Muscle of leg (tissue), 11 donors: ENCODE results near the gene STKLD1. TPM values are rescaled to one million over a fixed set of nuclear protein-coding genes. Genes with fewer than 3 reads are reported as not detected.

Source experiments
- DNase-seq: peaks from one replicate; pipeline ENCODE4 v3.0.0; 2013
- H3K27ac ChIP-seq: one replicate; pipeline ENCODE4 v1.5.1; 2013; ENCODE audit warnings: mild to moderate bottlenecking, low read length, control low read depth
- H3K27me3 ChIP-seq: one replicate; pipeline ENCODE4 v1.6.1; 2013; ENCODE audit warnings: low read length; ENCODE audit not compliant: control insufficient read depth, insufficient read depth
- H3K36me3 ChIP-seq: one replicate; pipeline ENCODE4 v1.6.1; 2013; ENCODE audit warnings: low read length; ENCODE audit not compliant: control insufficient read depth, insufficient read depth
- H3K4me1 ChIP-seq: one replicate; pipeline ENCODE4 v1.6.1; 2013; ENCODE audit warnings: low read length; ENCODE audit not compliant: control insufficient read depth, insufficient read depth
- H3K4me3 ChIP-seq: one replicate; pipeline ENCODE4 v1.5.1; 2013; ENCODE audit warnings: low read length, control low read depth
- H3K9me3 ChIP-seq: replicated peaks from 2 replicates; pipeline ENCODE4 v1.6.1; 2013; ENCODE audit warnings: low read depth, low read length; ENCODE audit not compliant: control insufficient read depth
- WGBS: methylation state at CpG from one replicate; pipeline ENCODE4 v1.1.5; 2013; ENCODE audit warnings: missing lambda C conversion rate; ENCODE audit not compliant: insufficient coverage; 5-methylcytosine and 5-hydroxymethylcytosine counted together
- polyA plus RNA-seq, 8 donors: library from polyadenylated mRNA; unstranded; fragments of 120-200 nt; gene quantifications; one replicate each; pipeline versions ENCODE4 v1.2.1 to v1.2.3, GENCODE V29; 2013; ENCODE audit warnings: inconsistent platforms in 1 of 8, low replicate concordance in 1 of 8; ENCODE audit not compliant: insufficient read length in 8 of 8, insufficient read depth in 1 of 8
- total RNA-seq: library from RNA; stranded (reverse); fragments of 120-200 nt; gene quantifications from one replicate; pipeline ENCODE4 v1.2.4, GENCODE V29; 2013

STKLD1 gene
- total and polyA plus RNA-seq, 9 donors = 1.1 to 2.3 (median 1.8) TPM

- Histone ChIP-seq H3K4me3 (no peak overlapping the region), H3K27me3 (no peaks in the 10 kb centered on the region), H3K27ac (peak overlapping the region; percentile 13), H3K36me3 (peaks cover 75% of the 10 kb centered on the region), H3K4me1 (peaks cover 13% of the 10 kb centered on the region), H3K9me3 (no peaks in the 10 kb centered on the region)
- peak; percentile 67 for DNase-seq
- 61% methylated on average over 7 of the region's 24 CpGs for WGBS
Measured at GRCh38 chr9:133406480-133407307, 30.5 kb downstream of the STKLD1 start.

GRCh38 chr9:133408042-133408441, 31.9 kb downstream of the STKLD1 start:
- peaks cover 13% of the 10 kb centered on the region for H3K4me1 ChIP-seq
- DNase-seq = no peak
- no peaks in the 10 kb centered on the region for H3K9me3 ChIP-seq
- H3K36me3 ChIP-seq = peaks cover 79% of the 10 kb centered on the region
- WGBS = no CpG with 5 or more reads among the region's 1 CpG
- no peaks in the 10 kb centered on the region for H3K27me3 ChIP-seq
- no peak overlapping the region for H3K4me3 ChIP-seq
- H3K27ac ChIP-seq = no peak overlapping the region

GRCh38 chr9:133415170-133415569, 39.0 kb downstream of the STKLD1 start:
- Histone ChIP-seq H3K9me3 (no peaks in the 10 kb centered on the region), H3K4me1 (peaks cover 18% of the 10 kb centered on the region), H3K27me3 (no peaks in the 10 kb centered on the region), H3K4me3 (no peak overlapping the region), H3K36me3 (peaks cover 51% of the 10 kb centered on the region), H3K27ac (no peak overlapping the region)
- no CpG with 5 or more reads among the region's 1 CpG for WGBS
- no peak for DNase-seq

GRCh38 chr9:133417541-133418461, 41.6 kb downstream of the STKLD1 start, which contains the start of gene REXO4:
Gene REXO4 (minus strand): TSS chr9:133418010. CDS start chr9:133417844, 166 bp downstream.
- under 1% methylated on average over 70 of the region's 75 CpGs for WGBS
- peak; percentile 93 for DNase-seq
- Histone ChIP-seq H3K36me3 (peaks cover 28% of the 10 kb centered on the region), H3K27me3 (no peaks in the 10 kb centered on the region), H3K27ac (peak within 1 kb of the TSS; percentile 96), H3K4me3 (peak within 1 kb of the TSS; percentile 70), H3K4me1 (peaks cover 18% of the 10 kb centered on the region), H3K9me3 (no peaks in the 10 kb centered on the region)

GRCh38 chr9:133419005-133419404, 42.8 kb downstream of the STKLD1 start:
- peaks cover 17% of the 10 kb centered on the region for H3K36me3 ChIP-seq
- no peak overlapping the region for H3K27ac ChIP-seq
- 48% methylated on average over 11 of the region's 13 CpGs for WGBS
- DNase-seq = no peak
- H3K9me3 ChIP-seq = no peaks in the 10 kb centered on the region
- H3K4me1 ChIP-seq = peaks cover 18% of the 10 kb centered on the region
- H3K4me3 ChIP-seq = no peak overlapping the region
- no peaks in the 10 kb centered on the region for H3K27me3 ChIP-seq

GRCh38 chr9:133420392-133420827, 44.2 kb downstream of the STKLD1 start:
- DNase-seq = no peak

GRCh38 chr9:133421615-133422542, 45.7 kb downstream of the STKLD1 start, which contains the start of gene ADAMTS13:
Gene ADAMTS13 (plus strand): TSS chr9:133422367. CDS start chr9:133422444, 77 bp downstream.
- no peaks in the 10 kb centered on the region for H3K9me3 ChIP-seq
- H3K4me1 ChIP-seq = peaks cover 9% of the 10 kb centered on the region
- DNase-seq = no peak
- no peaks in the 10 kb centered on the region for H3K36me3 ChIP-seq
- no peak within 1 kb of the TSS for H3K27ac ChIP-seq
- H3K27me3 ChIP-seq = no peaks in the 10 kb centered on the region
- H3K4me3 ChIP-seq = no peak within 1 kb of the TSS
- 41% methylated on average over 18 of the region's 23 CpGs for WGBS

More at GRCh38 chr9:133420392-133420827, 44.2 kb downstream of the STKLD1 start:
- H3K27me3 ChIP-seq = no peaks in the 10 kb centered on the region
- H3K4me3 ChIP-seq = no peak overlapping the region
- H3K9me3 ChIP-seq = no peaks in the 10 kb centered on the region
- H3K27ac ChIP-seq = no peak overlapping the region
- peaks cover 18% of the 10 kb centered on the region for H3K4me1 ChIP-seq
- H3K36me3 ChIP-seq = peaks cover 3% of the 10 kb centered on the region
- whole genome bisulfite sequencing = 75% methylated on average over 4 of the region's 5 CpGs

GRCh38 chr9:133423216-133423615, 47.0 kb downstream of the STKLD1 start:
- WGBS = no CpG with 5 or more reads among the region's 3 CpGs
- Histone ChIP-seq H3K36me3 (no peaks in the 10 kb centered on the region), H3K27me3 (peaks cover 10% of the 10 kb centered on the region), H3K27ac (no peak overlapping the region), H3K4me3 (no peak overlapping the region), H3K9me3 (no peaks in the 10 kb centered on the region), H3K4me1 (peaks cover 9% of the 10 kb centered on the region)
- DNase-seq = no peak

- peaks cover 5% of the 10 kb centered on the region for H3K4me1 ChIP-seq
- WGBS = 93% methylated on average over 8 of the region's 12 CpGs
- H3K27ac ChIP-seq = no peak overlapping the region
- H3K36me3 ChIP-seq = no peaks in the 10 kb centered on the region
- no peak overlapping the region for H3K4me3 ChIP-seq
- no peak for DNase-seq
- H3K9me3 ChIP-seq = no peaks in the 10 kb centered on the region
- peaks cover 13% of the 10 kb centered on the region for H3K27me3 ChIP-seq
Measured at GRCh38 chr9:133424187-133424586, 48.0 kb downstream of the STKLD1 start.
